HG02852 (cell line): Measurements from ENCODE around the gene DHRS13.
"Not testable (repeated sequence)": the region's sequence is repeated elsewhere in the genome, so short reads cannot be mapped to it uniquely, and the experiment has no call there.

Source experiments
- ATAC-seq: cut with Tn5 transposase; IDR thresholded peaks from one replicate; pipeline ENCODE4 v1.9.1; 2021; ENCODE audit warnings: mild to moderate bottlenecking, moderate library complexity; ENCODE audit not compliant: unreplicated experiment

Gene DHRS13

GRCh38 chr17:28904800-28905199, 1.9 kb upstream of the DHRS13 start:
- no peak for ATAC-seq

GRCh38 chr17:28903546-28903841, 615 bp upstream of the DHRS13 start:
- ATAC-seq: not testable (repeated sequence)

GRCh38 chr17:28901866-28902818, 737 bp downstream of the DHRS13 start:
- peak; percentile 10 for ATAC-seq

- no peak for ATAC-seq
Measured at GRCh38 chr17:28900986-28901726, 1.7 kb downstream of the DHRS13 start.

GRCh38 chr17:28899212-28899815, 3.6 kb downstream of the DHRS13 start:
- ATAC-seq: no peak

- ATAC-seq: no peak
Measured at GRCh38 chr17:28898527-28898955, 4.3 kb downstream of the DHRS13 start.

- ATAC-seq: no peak
Measured at GRCh38 chr17:28897769-28898526, 4.9 kb downstream of the DHRS13 start.

GRCh38 chr17:28896884-28897768, 5.8 kb downstream of the DHRS13 start, which contains the start of gene FLOT2:
Gene FLOT2, minus strand, starts transcription at chr17:28897733. Its CDS starts 159 bp downstream, at chr17:28897574.
- no peak for ATAC-seq

GRCh38 chr17:28896491-28896883, 6.4 kb downstream of the DHRS13 start:
- ATAC-seq: no peak

GRCh38 chr17:28895794-28896447, 7.0 kb downstream of the DHRS13 start:
- ATAC-seq: no peak

GRCh38 chr17:28893248-28894183, 9.4 kb downstream of the DHRS13 start:
- not testable (repeated sequence) for ATAC-seq

- no peak for ATAC-seq
Measured at GRCh38 chr17:28892024-28892423, 10.9 kb downstream of the DHRS13 start.

- ATAC-seq: no peak
Measured at GRCh38 chr17:28891201-28891600, 11.7 kb downstream of the DHRS13 start.

GRCh38 chr17:28889996-28890395, 12.9 kb downstream of the DHRS13 start:
- ATAC-seq: no peak

- no peak for ATAC-seq
Measured at GRCh38 chr17:28888832-28889231, 14.0 kb downstream of the DHRS13 start.

- ATAC-seq: no peak
Measured at GRCh38 chr17:28887871-28888471, 14.9 kb downstream of the DHRS13 start.

- no peak for ATAC-seq
Measured at GRCh38 chr17:28885951-28886350, 16.9 kb downstream of the DHRS13 start.

GRCh38 chr17:28885363-28885762, 17.5 kb downstream of the DHRS13 start:
- ATAC-seq: no peak
